Epithelial cell of proximal tubule (primary cell): Measurements from ENCODE around the gene OTUD1. TPM values are rescaled to one million over a fixed set of nuclear protein-coding genes. Genes with fewer than 3 reads are reported as not detected.

Source experiments
- DNase-seq: peaks from one replicate; pipeline ENCODE4 v3.0.0-alpha.2; 2011; ENCODE audit warnings: low read depth
- H3K4me3 ChIP-seq: 2 replicates; pipeline ENCODE4 v1.5.1; 2011; ENCODE audit warnings: low read depth, mild to moderate bottlenecking, low read length
- total RNA-seq: library from RNA; depleted of rRNA; stranded (reverse); fragments of >200 nt; gene quantifications from 2 replicates; pipeline ENCODE4 v1.2.3, GENCODE V29; 2015
- TF ChIP-seq, protein P1 (sequence below): conservative IDR thresholded peaks from 2 replicates; pipeline ENCODE4 v1.5.1; 2012; ENCODE audit warnings: low read depth, mild to moderate bottlenecking, low read length

The OTUD1 gene
- total RNA-seq, 1 donor from 2014 or later: 6.2 TPM

DNA sequence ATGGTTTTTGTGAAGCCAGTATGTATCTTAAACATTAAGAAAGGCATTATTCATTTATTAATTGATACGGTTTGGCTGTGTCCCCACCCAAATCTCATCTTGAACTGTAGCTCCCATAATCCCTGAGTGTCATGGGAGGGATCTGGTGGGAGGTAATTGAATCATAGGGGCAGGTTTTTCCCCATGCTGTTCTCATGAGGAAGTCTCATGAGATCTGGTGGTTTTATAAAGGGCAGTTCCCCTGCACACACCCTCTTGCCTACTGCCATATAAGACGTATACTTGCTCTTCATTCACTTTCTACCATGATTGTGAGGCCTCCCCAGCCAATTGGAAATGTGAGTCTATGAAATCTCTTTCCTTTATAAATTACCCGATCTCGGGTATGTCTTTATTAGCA lies 28.1 kb downstream of the OTUD1 start:
- TF ChIP-seq, protein P1, sequence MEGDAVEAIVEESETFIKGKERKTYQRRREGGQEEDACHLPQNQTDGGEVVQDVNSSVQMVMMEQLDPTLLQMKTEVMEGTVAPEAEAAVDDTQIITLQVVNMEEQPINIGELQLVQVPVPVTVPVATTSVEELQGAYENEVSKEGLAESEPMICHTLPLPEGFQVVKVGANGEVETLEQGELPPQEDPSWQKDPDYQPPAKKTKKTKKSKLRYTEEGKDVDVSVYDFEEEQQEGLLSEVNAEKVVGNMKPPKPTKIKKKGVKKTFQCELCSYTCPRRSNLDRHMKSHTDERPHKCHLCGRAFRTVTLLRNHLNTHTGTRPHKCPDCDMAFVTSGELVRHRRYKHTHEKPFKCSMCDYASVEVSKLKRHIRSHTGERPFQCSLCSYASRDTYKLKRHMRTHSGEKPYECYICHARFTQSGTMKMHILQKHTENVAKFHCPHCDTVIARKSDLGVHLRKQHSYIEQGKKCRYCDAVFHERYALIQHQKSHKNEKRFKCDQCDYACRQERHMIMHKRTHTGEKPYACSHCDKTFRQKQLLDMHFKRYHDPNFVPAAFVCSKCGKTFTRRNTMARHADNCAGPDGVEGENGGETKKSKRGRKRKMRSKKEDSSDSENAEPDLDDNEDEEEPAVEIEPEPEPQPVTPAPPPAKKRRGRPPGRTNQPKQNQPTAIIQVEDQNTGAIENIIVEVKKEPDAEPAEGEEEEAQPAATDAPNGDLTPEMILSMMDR: no peak
- no peak overlapping the region for H3K4me3 ChIP-seq
- DNase-seq: no peak

DNA sequence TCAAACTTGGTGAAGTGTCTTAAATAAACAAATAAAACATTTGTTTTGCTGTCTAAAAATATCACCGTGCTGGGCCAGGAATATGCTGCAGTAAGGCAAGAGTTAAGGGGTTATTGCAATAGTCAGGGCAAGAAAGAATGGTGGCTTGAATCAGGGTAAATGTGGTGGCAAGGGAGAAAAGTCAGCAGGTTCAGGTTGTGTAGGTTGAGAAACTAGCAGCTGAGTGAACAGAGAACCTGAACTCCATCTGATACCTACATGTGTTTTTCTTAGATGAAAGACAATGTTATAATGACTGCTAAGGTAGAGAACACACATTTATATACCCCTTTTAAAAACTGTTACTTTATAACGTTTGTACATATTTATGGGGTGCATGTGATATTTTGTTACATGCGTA lies 28.7 kb downstream of the OTUD1 start:
- TF ChIP-seq, protein P1: no peak
- no peak overlapping the region for H3K4me3 ChIP-seq
- DNase-seq: no peak

DNA sequence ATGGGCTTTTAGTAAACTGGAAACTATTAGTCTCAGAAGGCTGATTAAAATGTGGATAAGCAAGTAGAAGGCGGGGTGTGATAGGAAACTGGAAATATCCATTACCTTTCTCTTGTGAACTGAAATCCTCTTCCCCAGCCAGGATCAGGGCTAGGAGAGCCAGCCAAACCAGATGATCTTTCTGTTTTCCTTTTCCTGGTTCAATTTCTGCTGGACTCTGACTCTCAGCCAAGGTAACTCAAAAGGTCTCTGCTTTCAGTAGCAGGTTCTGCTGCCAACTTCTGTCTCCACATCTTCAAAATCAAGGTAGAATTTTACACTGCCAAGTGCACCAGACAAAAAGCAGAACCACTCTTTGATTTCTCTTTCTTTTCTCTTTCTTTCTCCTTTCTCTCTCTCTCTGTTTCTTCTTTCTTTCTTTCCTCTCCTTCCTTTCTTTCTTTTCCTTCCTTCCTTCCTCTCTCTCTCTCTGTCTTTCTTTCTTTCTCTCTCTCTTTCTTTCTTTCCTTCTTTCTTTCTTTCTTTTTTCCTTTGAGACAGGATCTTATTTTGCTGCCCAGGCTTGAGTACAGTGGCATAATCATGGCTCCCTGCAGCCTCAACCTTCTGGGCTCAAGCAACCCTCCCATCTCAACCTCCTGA lies 30.8 kb downstream of the OTUD1 start:
- TF ChIP-seq, protein P1: no peak
- DNase-seq: no peak
- H3K4me3 ChIP-seq: no peak overlapping the region

DNA sequence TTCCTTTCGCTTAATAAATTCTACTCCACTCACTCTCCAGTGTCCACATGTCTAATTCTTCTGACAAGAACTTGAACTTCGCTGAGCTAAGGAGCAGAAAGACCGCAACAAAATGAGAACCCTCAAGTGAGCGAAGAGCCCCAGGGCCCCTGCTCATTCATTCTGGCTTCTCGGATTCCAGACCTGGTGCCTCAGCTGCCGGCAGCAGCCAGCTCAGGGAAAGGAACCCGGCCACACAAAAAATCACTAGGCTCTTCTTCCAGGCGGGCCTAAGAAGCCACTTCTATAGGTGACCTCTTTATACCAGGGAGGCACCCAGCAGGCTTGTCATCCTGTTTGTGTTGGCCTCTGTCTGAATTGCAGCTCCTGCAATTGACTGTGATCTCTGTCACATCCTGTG lies 33.3 kb downstream of the OTUD1 start:
- TF ChIP-seq, protein P1: no peak
- DNase-seq: no peak
- H3K4me3 ChIP-seq: no peak overlapping the region

GRCh38 chr10:23474081-23474480 lies 35.2 kb downstream of the OTUD1 start:
- DNase-seq: no peak
- H3K4me3 ChIP-seq: no peak overlapping the region
- TF ChIP-seq, protein P1: no peak

GRCh38 chr10:23474626-23475025 lies 35.8 kb downstream of the OTUD1 start:
- TF ChIP-seq, protein P1: no peak

DNA sequence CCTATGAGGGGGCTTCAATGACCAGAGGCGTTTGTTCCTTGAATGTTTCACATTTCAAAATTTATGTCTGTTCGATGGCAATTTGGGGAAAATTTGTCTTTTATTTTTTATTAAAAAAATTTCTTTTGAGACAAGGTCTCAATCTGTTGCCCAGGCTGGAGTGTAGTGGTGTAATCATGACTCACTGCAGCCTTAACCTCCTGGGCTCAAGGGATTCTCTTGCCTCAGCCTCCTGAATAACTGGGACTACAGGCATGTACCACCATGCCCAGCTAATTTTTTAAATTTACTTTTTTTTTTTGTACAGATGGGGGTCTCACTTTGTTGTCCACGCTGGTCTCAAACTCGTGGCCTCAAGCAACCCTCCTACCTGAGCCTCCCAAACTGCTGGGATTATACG lies 39.7 kb downstream of the OTUD1 start:
- H3K4me3 ChIP-seq: no peak overlapping the region
- no peak for DNase-seq
- TF ChIP-seq, protein P1: no peak

More at GRCh38 chr10:23474626-23475025, 35.8 kb downstream of the OTUD1 start:
- H3K4me3 ChIP-seq: no peak overlapping the region
- DNase-seq: no peak
